LNCAP (cell line): Measurements from ENCODE around the gene PRKAB2.

Experiments
- CTCF ChIP-seq: fragments of 450-650 bp; IDR thresholded peaks from 2 replicates; pipeline ENCODE4 v1.5.1; 2017; ENCODE audit warnings: mild to moderate bottlenecking

PRKAB2 gene

GRCh38 chr1:147169840-147170674, 2.2 kb downstream of the PRKAB2 start:
- no peak for TF ChIP-seq CTCF

- TF ChIP-seq CTCF, result no peak
These were observed 3.1 kb downstream of the PRKAB2 start for GRCh38 chr1:147169171-147169570.

- no peak for TF ChIP-seq CTCF
These were observed 3.6 kb downstream of the PRKAB2 start for GRCh38 chr1:147168626-147169058.

- no peak for TF ChIP-seq CTCF
These were observed 4.9 kb downstream of the PRKAB2 start for GRCh38 chr1:147167365-147167764.

GRCh38 chr1:147163019-147163418, 9.3 kb downstream of the PRKAB2 start:
- no peak for TF ChIP-seq CTCF

GRCh38 chr1:147162093-147162492, 10.2 kb downstream of the PRKAB2 start:
- no peak for TF ChIP-seq CTCF

GRCh38 chr1:147156642-147157041, 15.6 kb downstream of the PRKAB2 start:
- TF ChIP-seq CTCF, result no peak
